K562 (cell line): ENCODE measurements around the gene IGLON5. TPM values are rescaled to one million over a fixed set of nuclear protein-coding genes. Genes with fewer than 3 reads are reported as not detected.

Experiments used
- KLF10 ChIP-seq: fragments of 250-450 bp; sonication (Bioruptor Pico); IDR thresholded peaks from 2 replicates; pipeline ENCODE4 v1.6.1; 2021; ENCODE audit warnings: matching md5 sums
- MBD2 ChIP-seq: sonication (generic); IDR thresholded peaks from 2 replicates; pipeline ENCODE4 v1.6.1; 2016; ENCODE audit warnings: low read depth, borderline replicate concordance
- POLR2AphosphoS5 ChIP-seq: IDR thresholded peaks from 2 replicates; pipeline ENCODE4 v1.6.1; 2011; ENCODE audit warnings: mild to moderate bottlenecking, low read depth, low read length, moderate library complexity; ENCODE audit not compliant: control insufficient read depth, insufficient read depth
- POLR3A ChIP-seq: IDR thresholded peaks from 2 replicates; pipeline ENCODE4 v1.6.1; 2011; ENCODE audit warnings: borderline replicate concordance, mild to moderate bottlenecking, moderate library complexity; ENCODE audit not compliant: insufficient read length, insufficient read depth; ENCODE audit errors: extremely low read depth
- TAF1 ChIP-seq: IDR thresholded peaks from 2 replicates; pipeline ENCODE4 v1.6.1; 2011; ENCODE audit warnings: mild to moderate bottlenecking, low read length, moderate library complexity; ENCODE audit not compliant: insufficient read depth, control insufficient read depth, severe bottlenecking; ENCODE audit errors: extremely low read depth
- TBP ChIP-seq: optimal IDR thresholded peaks from 2 replicates; pipeline ENCODE3; 2011; ENCODE audit warnings: low read depth, low read length, improper control_type of control experiment
- TEAD4 ChIP-seq, 2 experiments: sonication (generic) in 1 of 2; formaldehyde crosslinking in 1 of 2; IDR thresholded peaks; 2 replicates each; pipeline versions ENCODE4 v1.6.1 to v1.8.0; 2012 to 2022; ENCODE audit warnings: borderline replicate concordance in 1 of 2, inconsistent platforms in 1 of 2, low read length in 1 of 2, mild to moderate bottlenecking in 1 of 2, missing genetic modification reagents in 1 of 2
- YY1 ChIP-seq, 3 experiments: IDR thresholded peaks; 2 replicates each; pipeline ENCODE4 v1.6.1; 2011; ENCODE audit warnings: low read length in 2 of 3, mild to moderate bottlenecking in 2 of 3, moderate library complexity in 2 of 3, borderline replicate concordance in 1 of 3, control low read depth in 1 of 3, low read depth in 1 of 3; ENCODE audit not compliant: insufficient read depth in 3 of 3, insufficient replicate concordance in 2 of 3, control insufficient read depth in 1 of 3, insufficient read length in 1 of 3; ENCODE audit errors: extremely low read depth in 1 of 3
- ZNF239 ChIP-seq: fragments of 250-450 bp; sonication (Bioruptor Pico); IDR thresholded peaks from 2 replicates; pipeline ENCODE4 v1.4.0; 2020; ENCODE audit warnings: mild to moderate bottlenecking
- ZNF445 ChIP-seq: fragments of 250-450 bp; sonication (Bioruptor Pico); IDR thresholded peaks from 2 replicates; pipeline ENCODE4 v1.4.0; 2020; ENCODE audit warnings: low read depth, mild to moderate bottlenecking, moderate library complexity
- ZNF511 ChIP-seq: sonication (generic); formaldehyde crosslinking; IDR thresholded peaks from 2 replicates; pipeline ENCODE4 v1.8.0; 2022; ENCODE audit warnings: mild to moderate bottlenecking, missing genetic modification reagents
- polyA plus RNA-seq, 8 experiments: library from polyadenylated mRNA; depleted of rRNA in 4 of 8; stranded (reverse) in 5 of 8; unstranded in 3 of 8; fragments of >200 nt; fragmentation: Nextera tagmentation in 2 of 8; fragmentation: Illumina TruSeq in 1 of 8; extraction: Ambion mirVana in 2 of 8; extraction: Trizol in 1 of 8; gene quantifications; 2 replicates each; pipeline versions ENCODE4 v1.2.1 to v1.2.3, GENCODE V29; 2011 to 2014; ENCODE audit warnings: inconsistent platforms in 1 of 8, missing spikeins in 1 of 8
- total RNA-seq, 7 experiments: library from RNA; depleted of rRNA in 6 of 7; stranded (reverse); fragments of >200 nt in 6 of 7; fragmentation: Illumina TruSeq in 2 of 7; extraction: Trizol in 2 of 7; gene quantifications; 2 replicates each; pipeline versions ENCODE4 v1.2.1 to v1.2.3, GENCODE V29; 2011 to 2021; ENCODE audit warnings: low replicate concordance in 1 of 7

IGLON5 gene
- total and polyA plus RNA-seq, 9 of the 15 experiments (the other 6 are each of a cell fraction or from before 2014, with no cell fraction given) = 0.03 to 0.22 (median 0.14) TPM; not detected in 2

- 0 out of 2 replicates have a peak, but pooled peaks have one; percentile 56 for TF ChIP-seq MBD2
- TF ChIP-seq ZNF239 (CRISPR knock-in tag) = no peak
- TF ChIP-seq TBP = peak; percentile 80
- no peak for TF ChIP-seq KLF10
- peak in 1 of 3 experiments; percentile 25 for TF ChIP-seq YY1 (IDR thresholded peaks at IDR 0.05; ENCODE audit: borderline replicate concordance in 1 of 3, control insufficient read depth in 1 of 3, extremely low read depth in 1 of 3, insufficient read depth in 3 of 3, insufficient read length in 1 of 3, insufficient replicate concordance in 2 of 3, low read depth in 1 of 3, low read length in 2 of 3)
- TF ChIP-seq POLR2AphosphoS5 = peak; percentile 82
- peak; percentile 27; the same call in 1 of the 2 replicates for TF ChIP-seq TEAD4 (IDR thresholded peaks at IDR 0.05; ENCODE audit: low read length)
- TF ChIP-seq TEAD4 (CRISPR knock-in tag; IDR thresholded peaks at IDR 0.05; ENCODE audit: borderline replicate concordance) = 0 out of 2 replicates have a peak, but pooled peaks have one; percentile 44
- TF ChIP-seq ZNF511 (CRISPR knock-in tag) = no peak
- TF ChIP-seq TAF1 = peak; percentile 63
- TF ChIP-seq POLR3A = no peak
- no peak for TF ChIP-seq ZNF445
- TF ChIP-seq, all 486 proteins: peak for 12
These were observed 55.8 kb downstream of the IGLON5 start (continued) for GRCh38 chr19:51367255-51367564.
